Daoy (cell line): ENCODE results near the gene IFI6. TPM values are rescaled to one million over a fixed set of nuclear protein-coding genes. Genes with fewer than 3 reads are reported as not detected.

Source experiments
- DNase-seq: peaks from one replicate; pipeline ENCODE4 v3.0.0-alpha.2; 2015; ENCODE audit warnings: low read depth
- total RNA-seq: library from RNA; depleted of rRNA; stranded (reverse); fragments of >200 nt; shearing (Covaris generic); gene quantifications from 2 replicates; pipeline ENCODE4 v1.2.3, GENCODE V29; 2014

The IFI6 gene
- total RNA-seq, 1 experiment from 2014 or later = 20.3 TPM

DNA sequence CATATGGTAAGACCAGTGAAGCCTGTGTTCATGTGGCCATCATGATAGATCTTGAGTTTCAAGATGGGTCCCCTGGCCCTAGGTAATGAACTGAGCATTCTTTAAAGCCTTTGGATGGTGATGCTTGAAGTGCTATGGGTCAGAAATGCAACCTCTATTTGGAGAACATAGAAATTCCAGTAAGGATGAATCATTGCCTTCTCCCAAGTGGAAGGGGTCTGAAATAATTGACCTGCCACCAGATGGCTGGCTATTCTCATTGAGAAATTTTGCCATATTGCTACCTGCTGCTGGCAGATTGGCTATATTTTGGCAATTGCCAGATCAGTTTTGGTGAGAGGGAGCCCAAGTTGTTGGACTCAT, 739 bp upstream of the IFI6 start:
- no peak for DNase-seq

- DNase-seq = no peak
These were observed 2.1 kb downstream of the IFI6 start for GRCh38 chr1:27669876-27670275.

DNA sequence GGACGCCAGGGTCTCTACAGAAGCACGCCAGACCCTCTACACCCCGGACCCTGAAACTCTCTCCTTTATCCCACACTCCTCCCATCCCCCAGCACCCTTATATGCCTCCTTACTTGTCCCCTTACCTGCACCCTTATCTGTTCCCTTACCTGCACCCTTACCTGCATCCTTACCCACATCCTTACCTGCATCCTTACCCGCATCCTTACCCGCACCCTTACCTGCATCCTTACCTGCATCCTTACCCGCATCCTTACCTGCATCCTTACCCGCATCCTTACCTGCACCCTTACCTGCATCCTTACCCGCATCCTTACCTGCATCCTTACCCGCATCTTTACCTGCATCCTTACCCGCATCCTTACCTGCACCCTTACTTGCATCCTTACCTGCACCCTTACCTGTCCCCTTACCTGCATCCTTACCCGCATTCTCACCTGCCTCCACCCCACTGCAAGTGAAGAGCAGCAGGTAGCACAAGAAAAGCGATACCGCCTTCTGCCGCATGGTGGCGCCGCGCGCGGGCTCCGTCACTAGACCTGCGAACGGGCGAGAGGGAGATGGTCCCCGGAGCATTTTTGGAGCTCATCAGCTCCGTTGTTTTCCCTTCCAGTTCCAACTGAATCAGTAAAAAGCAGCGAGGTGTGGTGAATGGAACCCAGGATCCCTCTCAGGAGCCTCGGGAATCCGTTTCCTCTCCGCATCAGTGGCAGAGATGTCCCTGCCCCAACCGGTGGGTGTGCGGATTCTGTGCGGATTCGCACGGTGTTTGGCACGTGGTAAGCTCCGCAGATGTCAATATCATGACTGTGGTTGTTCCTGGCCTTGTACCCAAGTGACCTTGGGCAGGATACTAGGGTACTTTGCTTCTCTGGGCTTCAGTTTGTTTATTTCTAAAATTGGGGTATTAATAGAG, 2.9 kb downstream of the IFI6 start:
- peak; percentile 73 for DNase-seq

DNA sequence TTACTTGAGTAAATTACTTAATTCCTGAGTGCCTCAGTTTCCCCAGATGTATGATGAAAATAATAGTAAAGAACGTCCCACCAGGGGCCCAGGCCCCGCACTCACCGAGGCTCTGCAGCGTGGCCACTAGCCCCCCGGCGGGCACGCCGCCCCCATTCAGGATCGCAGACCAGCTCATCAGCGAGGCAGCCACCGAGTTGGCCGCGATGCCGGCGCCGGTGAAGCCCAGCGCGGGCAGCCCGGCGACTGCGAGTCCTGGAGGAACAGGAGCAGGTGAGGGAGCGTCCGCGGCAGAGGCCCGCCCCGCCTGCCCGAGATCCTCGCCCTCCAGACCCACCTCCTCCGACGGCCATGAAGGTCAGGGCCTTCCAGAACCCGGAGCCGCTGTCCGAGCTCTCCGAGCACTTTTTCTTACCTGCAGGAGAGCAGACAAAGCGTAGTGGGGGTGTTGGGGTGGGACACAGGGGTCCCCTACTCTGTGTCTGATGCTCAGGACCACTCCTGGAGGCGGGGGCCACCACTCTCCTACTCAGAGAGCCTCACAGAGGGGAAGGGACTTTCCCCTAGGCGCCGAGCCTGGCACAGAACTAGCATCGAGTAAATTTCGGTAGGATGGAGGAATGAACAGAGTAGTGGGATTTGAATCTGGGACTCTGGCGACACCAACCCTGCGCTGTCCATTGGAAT, 3.7 kb downstream of the IFI6 start:
- DNase-seq = no peak

DNA sequence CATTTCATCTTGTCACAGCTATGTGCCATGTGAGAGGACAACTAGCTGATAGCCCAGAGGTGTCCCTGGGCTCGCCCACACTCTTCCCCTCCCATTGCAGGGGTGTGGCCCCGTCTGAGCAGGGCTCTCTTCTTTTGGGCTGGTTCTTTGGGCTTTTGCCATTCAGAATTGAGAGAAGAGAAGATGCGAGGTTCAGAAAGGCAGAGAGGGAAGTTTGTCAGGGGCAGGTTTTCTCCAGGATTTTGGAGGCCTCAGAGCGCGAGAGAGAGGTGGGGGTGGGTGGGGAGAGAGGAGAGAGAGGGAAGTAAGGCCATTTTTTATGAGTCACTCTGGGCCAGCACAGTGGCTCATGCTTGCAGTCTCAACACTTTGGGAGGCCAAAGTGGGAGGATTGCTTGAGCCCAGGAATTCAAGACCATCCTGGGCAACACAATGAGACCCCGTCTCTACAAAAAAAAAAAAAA, 5.2 kb downstream of the IFI6 start:
- DNase-seq = peak; percentile 55

GRCh38 chr1:27666294-27666693, 5.7 kb downstream of the IFI6 start:
- DNase-seq = no peak

DNA sequence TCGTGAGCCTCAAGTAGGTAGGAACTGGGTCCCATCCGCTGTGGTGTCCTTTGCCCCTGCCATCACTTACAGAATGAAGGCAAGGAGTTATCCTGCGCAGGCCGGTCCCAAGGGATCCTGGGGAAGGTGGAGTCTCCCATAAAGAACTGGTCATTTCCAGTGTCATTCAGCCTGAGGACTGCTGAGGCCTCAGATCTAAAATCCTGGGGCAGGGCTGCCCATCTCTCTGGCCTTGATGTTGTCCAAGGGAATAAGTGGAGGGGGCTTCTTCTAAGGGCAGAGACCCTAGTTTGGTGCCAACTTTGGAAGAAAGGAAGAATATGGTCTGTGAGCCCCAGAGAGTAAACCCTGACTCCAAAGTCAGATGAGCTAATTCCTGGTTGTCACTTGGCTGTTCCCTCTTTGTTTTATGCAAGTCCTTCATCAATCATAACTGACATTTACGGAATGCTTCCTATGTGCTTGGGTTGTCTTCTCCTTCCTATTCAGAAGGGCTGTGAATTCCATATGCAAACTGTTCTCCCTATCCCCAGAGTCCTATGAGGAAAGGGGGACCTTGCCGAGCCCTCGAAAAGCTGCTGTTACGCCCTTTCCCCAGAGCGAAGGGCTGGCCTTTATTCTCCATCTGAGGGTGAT, 6.9 kb downstream of the IFI6 start:
- DNase-seq = no peak

DNA sequence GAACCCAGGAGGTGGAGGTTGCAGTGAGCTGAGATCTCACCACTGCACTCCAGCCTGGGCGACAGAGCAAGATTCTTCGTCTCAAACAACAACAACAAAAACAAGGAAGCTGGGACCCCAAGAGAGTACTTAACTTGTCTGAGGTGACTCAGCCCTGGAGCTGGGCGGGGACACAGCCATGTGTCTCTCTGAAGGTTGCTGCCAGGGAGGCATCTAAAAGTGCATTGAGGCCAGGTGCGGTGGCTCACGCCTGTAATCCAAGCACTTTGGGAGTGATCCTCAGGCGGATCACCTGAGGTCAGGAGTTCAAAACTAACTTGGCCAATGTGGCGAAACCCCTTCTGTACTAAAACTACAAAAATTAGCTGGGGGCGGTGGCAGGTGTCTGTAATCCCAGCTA, 7.7 kb downstream of the IFI6 start:
- DNase-seq = peak; percentile 37

DNA sequence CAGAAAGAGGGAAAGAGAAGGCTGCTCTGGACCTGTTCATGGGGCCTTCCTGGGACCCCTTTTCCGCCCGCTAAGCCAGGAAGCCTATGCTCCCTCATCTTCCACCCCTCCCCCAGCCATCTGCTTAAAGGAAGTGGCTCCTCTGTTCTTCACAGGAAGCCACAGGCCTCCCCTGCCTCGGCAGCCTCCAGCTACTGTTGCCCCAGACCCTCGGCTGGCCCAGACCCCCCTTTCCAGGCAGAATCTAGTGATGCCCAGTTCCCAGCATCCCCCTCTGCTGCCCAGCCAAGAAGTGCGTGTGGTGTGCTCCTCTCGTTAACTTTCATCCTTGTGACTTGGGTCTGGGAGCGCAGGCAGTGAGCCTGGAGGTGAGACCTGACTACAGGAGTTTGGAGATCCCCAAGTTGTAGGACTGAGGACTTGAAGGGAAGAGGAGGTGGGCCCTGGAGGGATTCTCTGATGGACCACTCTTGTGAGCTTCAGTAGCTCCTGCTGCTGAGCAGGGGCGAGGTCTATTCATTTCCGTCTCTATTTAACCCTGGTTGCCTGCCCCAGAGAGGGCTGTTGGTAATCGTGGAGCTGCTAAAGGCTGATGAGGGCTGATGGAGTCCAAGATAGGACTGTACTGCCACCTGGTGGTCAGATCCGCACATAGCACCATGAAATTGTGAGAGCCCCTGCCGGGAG, 9.1 kb downstream of the IFI6 start:
- peak; percentile 84 for DNase-seq

DNA sequence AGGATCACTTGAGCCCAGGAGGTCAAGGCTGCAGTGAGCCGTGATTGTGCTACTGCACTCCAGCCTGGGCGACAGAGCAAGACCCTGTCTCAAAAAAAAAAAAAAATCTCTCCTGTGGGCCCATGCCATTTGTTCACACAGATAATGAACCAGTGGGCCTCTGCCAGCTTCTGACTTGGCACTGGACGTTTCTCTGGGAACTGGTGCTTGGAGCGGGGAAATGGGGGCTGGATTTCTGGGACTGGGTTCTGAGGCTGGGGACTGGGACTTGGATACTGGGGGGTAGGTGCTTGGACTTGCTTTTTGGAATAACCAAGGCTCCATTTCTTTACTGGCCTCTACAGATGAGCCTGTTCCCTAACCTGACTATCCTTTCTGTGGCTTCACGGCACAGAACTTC, 9.7 kb downstream of the IFI6 start:
- no peak for DNase-seq

DNA sequence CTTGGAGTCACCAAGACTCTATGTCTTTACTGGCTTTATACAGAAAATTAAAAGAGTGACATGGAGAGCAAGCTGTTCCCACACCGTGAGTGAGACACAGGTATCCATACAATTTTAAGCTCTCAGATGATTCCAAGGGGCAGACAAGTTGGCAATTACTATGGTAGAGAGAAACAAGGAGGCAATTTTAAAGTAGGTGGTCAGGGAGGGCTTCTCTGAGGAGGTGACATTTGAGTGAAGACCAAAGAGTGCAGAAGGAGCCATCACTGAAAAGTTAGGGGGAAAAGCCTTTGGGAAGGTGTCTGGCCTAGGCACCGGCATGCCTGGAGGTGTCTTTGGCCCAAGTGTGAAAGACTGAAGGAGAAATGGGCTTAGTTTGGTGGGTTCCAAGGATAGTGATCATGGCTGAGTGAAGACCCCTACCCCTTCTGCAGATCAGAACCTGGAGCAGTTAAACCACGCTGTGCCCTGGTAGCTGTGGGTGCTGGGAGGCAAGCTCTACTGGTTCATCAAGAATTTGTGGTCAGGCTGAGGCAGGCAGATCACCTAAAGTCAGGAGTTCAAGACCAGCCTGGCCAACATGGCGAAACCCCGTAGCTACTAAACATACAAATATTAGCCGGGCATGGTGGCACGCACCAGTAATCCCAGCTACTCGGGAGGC, 10.4 kb downstream of the IFI6 start:
- no peak for DNase-seq

GRCh38 chr1:27660300-27660835, 11.6 kb downstream of the IFI6 start:
- no peak for DNase-seq

DNA sequence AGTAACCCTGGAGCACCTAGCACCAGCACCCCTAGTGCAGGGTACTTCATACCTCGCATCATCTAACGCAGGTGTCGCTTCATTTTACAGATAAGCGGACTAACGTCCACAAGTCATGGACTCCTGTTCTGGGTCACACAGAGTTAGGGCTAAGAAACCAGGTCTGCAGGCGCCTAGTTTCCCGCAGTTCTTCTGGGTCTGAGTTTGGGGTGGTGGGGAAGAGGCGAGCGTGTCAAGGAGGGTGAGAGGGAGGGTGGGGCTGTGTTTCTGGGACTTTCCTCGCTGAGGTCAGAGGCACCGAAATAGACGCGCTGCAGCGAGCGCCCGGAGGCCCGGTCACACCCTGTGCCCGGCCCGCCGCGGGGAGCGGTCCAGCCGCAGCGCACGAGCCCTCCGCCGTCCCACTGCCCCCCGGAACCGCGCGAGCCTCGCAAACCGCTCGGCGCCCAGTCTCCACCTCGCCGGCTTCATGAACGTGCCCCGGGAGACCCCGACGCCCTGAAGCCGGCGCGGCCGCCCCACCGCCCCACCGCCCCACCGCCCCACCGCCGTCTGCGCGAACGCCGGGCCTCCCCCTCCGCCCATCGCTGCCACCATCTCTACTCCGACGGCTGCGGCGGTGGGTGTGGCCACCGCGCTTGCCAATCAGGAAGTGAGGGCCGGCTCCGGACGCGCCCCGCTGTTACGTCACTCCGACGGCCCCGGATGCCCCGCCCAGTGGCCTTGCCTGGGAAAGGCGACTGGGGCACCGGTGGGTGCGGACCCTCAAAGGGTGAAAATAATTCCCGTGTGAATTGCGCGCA, 12.3 kb downstream of the IFI6 start:
- DNase-seq = peak; percentile 93

GRCh38 chr1:27658951-27659496, 13.0 kb downstream of the IFI6 start:
- DNase-seq = peak; percentile 68

GRCh38 chr1:27656157-27656893, 15.7 kb downstream of the IFI6 start:
- DNase-seq = peak; percentile 85

DNA sequence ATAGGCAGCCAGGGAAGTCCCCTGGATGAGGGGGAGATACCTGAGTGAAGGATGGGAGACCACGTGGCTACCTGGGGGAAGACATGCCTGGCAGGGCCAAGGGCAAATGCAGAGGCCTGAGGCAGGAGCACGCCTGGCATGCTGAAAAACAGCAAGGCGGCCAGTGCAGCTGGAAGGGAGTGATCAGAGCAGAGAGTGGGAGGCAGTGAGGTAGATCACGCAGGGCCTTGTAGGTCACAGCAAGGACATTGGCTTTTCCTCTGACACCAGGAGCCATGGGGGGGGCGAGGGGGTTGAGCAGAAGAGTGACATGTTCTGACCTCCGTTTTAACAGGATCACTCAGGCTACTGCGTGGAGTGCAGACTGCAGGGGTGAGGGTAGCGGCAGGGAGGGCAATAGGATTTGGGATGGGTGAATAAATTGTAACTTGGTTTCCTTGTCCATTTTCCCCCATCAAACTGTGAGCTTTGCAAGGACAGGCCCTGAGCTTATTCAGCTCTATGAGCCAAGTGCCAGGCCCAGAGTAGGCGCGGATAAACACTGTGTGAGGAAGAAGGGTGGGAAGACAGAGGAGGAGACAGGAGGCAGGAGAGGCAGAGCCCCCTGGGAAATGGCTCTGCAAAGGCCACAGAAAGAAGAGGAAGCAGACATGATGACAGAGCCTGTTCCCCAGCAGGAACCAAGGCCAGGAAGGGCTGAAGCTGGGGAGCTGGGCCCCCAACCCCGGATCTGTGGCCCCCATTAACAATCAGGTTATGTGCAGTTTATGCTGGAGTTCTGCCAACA, 16.6 kb downstream of the IFI6 start:
- no peak for DNase-seq

GRCh38 chr1:27652111-27652864, 19.7 kb downstream of the IFI6 start:
- DNase-seq = no peak
